IPS DF 19.7 (cell line): ENCODE data around the gene CLEC4C.
"Not testable (repeated sequence)": the region's sequence is repeated elsewhere in the genome, so short reads cannot be mapped to it uniquely, and the experiment has no call there.

Source experiments
- DNase-seq: peaks from one replicate; pipeline ENCODE4 v3.0.0-alpha.2; 2013; ENCODE audit warnings: low read depth, low spot score

Gene CLEC4C, protein sequence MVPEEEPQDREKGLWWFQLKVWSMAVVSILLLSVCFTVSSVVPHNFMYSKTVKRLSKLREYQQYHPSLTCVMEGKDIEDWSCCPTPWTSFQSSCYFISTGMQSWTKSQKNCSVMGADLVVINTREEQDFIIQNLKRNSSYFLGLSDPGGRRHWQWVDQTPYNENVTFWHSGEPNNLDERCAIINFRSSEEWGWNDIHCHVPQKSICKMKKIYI

DNA sequence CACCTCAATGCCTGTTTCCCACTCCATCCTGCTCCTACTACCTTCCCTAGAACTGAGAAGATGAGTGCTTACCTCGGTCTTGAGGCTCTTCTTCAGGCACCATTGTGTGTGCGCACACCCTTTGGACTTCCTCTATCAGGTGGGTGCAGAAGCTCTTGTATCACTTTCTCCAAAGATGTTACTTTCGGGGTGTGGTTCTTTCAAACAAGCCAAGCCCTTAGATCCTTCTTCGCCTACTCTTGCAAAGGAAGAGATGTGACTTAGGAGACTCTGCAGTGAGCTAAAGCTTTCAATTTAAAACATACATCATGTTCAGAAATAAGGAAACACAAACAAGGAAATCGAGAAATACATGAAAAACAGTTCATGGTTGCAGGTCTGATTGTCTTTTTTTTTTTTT lies at the start of gene CLEC4C:
CLEC4C (minus strand) TSS at position 130 of the 400 bp plus-strand sequence; CDS start at position 103, 27 bp downstream.
- DNase-seq = no peak

DNA sequence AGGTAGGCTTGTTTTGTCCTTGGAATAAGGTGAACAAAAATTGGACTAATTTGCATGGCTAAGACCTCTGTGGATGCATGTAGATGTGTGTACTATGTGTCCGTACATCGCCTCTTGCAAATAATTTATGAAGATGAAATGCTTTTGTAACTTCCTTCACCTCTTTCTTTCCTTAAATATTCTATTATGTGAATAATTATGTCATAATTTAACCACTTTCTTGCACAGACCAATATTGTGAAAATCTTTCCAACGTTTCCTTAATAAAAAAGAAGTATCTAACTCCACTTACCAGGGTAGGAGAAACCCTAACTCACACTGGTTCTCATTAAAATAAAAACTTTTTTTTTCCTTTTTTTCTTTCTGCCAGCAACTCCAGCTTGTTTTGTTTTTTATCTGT lies 46.0 kb upstream of the CLEC4C start:
- DNase-seq = no peak

DNA sequence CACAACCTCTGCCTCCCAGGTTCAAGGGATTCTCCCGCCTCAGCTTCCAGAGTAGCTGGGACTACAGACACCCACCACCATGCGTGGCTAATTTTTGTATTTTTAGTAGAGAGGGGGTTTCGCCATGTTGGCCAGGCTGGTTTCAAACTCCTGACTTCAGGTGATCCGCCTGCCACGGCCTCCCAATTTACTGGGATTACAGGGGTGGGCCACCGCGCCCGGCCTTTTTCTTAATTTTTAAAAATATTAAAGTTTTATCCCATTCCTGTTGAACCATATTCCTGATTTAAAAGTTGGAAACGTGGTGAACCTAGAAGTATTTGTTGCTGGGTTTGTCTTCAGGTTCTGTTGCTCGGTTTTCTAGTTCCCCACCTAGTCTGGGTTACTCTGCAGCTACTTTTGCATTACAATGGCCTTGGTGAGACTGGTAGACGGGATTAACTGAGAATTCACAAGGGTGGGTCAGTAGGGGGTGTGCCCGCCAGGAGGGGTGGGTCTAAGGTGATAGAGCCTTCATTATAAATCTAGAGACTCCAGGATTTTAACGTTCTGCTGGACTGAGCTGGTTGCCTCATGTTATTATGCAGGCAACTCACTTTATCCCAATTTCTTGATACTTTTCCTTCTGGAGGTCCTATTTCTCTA lies 41.8 kb upstream of the CLEC4C start, which contains the start of gene NANOG:
NANOG (plus strand) TSS at position 519 of the 645 bp plus-strand sequence. CDS start 213 bp downstream, outside the sequence.
- not testable (repeated sequence) for DNase-seq

DNA sequence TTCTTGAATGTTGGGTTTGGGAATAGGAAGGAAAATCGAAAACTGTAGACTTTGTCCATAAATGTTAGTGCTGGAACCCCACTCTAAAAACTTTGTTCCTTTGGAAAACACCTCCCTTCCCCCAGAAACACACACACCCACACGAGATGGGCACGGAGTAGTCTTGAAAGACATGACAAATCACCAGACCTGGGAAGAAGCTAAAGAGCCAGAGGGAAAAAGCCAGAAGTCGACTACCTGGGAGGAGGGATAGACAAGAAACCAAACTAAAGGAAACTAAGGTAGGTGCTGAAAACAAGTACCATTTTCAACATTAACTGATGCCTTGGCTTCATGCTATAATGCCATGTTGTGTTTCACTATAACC lies 41.1 kb upstream of the CLEC4C start:
- no peak for DNase-seq

DNA sequence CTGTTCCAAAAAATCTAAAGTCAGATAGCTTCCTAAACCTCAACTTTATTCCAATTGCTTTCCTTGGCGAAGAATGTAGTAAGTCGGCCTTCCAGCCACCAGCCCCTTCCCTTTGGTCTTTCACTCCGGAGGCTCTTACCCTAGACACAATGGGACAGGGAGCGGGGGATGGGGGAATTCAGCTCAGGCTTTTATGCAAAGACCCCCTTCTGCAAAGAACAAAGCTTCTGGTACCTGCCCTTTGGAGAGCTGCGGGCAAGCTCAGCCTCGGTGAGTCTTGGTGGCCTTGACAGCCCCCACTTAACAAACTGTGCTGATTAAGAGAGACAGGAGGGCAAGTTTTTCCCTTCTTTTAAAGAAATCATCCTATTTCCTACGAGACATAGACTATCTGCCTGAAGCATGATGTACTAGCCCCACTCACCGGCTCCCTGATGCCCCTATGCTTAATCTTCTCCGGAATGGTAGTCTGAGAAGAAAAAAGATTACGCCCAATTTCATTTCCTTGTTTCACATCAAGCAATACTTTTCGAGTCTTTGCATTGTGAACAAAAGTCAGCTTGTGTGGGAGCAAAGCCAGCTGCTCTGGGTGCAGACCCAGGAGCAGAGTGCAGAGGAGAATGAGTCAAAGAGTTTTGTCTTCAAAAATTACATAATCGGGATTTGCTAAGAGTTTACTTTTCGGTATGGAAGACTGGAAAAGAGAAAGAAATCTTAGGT lies 40.6 kb upstream of the CLEC4C start:
- peak; percentile 80 for DNase-seq

DNA sequence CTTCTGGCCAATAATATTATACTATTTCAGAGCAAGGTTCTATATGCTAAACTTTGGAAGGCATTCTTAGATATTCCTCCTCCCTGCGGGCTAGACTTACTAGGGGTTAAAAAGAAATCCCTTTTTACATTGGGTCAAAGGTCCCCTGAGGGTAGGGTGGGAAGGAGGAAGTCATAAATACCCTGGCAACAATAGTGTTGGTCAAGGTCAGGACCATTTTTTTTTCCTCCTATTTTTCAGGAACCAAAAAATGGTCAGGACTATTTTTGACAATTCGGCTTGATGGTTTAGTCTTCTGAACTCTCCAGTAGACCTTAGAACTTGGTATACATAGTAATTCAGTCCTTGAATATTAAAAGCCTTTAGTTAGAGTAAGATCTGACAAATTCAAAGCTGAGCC lies 37.5 kb upstream of the CLEC4C start:
- no peak for DNase-seq

DNA sequence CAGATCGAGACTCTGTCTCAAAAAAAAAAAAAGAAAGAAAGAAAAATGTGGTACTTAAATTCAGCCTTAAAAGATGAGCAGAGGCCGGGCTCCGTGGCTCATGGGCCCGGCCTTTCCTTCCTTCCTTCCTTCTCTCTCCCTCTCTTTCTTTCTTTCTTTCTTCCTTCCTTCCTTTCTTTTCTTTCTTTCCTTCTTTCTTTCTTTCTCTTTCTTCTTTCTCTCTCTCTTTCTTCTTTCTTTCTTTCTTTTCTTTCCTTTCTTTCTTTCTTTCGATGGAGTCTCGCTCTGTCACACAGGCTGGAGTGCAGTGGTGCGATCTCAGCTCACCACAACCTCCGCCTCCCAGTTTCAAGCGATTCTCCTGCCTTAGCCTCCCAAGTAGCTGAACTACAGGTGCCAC lies 36.3 kb upstream of the CLEC4C start:
- not testable (repeated sequence) for DNase-seq

DNA sequence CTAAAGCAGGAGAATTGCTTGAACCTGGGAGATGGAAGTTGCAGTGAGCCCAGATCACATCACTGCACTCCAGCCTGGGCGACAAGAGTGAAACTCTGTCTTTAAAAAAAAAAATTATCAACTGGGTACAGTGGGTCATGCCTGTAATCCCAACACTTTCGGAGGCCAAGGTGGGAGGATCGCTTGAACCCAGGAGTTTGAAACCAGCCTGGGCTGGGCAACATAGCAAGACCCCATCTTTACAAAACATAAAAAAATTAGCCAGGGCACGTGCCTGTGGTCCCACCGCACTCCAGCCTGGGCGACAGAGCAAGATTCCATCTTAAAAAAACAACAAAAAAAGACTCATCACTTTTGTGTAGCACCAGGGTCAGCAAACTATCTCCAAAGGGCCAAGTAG lies 34.9 kb upstream of the CLEC4C start:
- no peak for DNase-seq

DNA sequence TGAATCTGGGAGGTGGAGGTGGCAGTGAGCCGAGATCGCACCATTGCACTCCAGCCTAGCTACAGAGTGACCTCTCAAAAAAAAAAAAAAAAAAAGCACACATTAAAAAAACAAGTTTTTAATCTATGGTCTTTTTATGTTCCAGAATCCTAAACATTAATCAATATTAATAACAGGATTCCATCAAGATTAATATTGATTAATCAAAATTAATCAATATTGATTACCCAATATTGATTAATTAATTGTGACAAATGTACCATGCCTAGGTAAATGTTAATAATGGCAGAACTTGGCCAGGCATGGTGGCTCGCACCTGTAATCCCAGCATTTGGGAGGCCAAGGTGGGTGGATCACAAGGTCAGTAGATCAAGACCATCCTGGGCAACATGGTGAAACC lies 34.1 kb upstream of the CLEC4C start:
- no peak for DNase-seq

DNA sequence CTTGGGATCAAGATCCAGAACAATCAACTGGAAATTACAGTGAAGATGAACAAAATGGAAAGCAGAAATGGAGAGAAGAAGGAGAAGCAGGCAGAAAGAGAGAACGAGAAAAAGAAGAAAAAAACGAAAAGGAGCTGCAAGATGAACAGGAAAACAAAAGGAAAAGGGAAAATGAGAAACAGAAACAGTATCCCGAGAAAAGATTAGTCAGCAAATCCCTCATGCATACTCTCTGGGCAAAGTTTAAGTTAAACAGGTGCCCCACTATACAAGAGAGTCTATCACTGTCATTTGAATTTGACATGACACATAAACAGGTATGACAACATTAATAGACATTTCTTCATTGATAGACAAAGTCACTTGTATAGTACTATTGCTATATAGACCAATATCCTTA lies 22.8 kb upstream of the CLEC4C start:
- no peak for DNase-seq

DNA sequence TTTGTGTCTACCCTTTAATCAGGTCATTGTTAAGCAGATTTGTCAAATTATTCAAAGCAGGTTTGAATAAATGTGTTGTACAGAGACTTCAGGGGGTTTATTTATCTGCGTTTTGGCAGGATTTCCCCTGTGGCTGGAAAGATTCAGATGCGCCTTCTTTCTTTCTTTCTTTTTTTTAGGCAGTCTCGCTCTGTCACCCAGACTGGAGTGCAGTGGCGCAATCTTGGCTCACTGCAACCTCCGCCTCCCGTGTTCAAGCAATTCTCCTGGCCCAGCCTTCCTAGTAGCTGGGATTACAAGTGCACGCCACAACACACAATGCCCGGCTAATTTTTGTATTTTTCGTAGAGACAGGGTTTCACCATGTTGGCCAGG lies 11.6 kb upstream of the CLEC4C start:
- no peak for DNase-seq

DNA sequence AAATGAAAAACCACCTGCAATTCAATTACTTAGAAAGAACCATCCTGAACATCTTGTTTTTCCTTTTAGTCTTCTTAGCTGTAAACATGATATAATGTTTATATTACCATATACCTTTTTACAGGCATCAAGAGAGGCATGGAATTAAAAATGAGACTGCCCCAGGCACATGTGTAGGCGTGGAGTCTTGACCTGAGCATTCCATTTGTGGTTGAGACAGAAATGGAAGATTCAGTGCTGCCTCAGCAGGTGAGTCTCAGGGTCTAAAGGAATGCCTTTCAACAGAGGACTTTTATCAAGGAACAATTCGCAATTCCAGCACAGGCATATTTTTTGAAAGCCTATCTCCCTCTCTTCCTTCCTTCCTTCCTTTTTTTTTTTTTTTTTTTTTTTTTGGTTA lies 9.8 kb upstream of the CLEC4C start:
- no peak for DNase-seq

DNA sequence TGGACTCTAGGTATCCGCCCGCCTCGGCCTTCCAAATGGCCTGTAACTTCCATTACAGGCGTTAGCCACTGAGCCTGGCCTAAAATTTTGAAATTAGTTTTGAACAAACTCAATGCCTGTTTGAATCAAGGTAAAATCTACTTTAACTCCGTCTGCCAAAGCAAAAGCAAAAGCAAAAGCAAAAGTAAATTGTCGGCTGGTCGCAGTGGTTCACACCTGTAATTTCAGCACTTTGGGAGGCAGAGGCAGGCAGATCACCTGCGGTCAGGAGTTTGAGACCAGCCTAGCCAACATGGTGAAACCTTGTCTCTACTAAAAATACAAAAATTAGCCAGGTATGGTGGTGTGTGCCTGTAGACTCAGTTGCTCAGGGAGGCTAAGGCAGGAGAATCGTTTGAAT lies 8.5 kb upstream of the CLEC4C start:
- DNase-seq = not testable (repeated sequence)

DNA sequence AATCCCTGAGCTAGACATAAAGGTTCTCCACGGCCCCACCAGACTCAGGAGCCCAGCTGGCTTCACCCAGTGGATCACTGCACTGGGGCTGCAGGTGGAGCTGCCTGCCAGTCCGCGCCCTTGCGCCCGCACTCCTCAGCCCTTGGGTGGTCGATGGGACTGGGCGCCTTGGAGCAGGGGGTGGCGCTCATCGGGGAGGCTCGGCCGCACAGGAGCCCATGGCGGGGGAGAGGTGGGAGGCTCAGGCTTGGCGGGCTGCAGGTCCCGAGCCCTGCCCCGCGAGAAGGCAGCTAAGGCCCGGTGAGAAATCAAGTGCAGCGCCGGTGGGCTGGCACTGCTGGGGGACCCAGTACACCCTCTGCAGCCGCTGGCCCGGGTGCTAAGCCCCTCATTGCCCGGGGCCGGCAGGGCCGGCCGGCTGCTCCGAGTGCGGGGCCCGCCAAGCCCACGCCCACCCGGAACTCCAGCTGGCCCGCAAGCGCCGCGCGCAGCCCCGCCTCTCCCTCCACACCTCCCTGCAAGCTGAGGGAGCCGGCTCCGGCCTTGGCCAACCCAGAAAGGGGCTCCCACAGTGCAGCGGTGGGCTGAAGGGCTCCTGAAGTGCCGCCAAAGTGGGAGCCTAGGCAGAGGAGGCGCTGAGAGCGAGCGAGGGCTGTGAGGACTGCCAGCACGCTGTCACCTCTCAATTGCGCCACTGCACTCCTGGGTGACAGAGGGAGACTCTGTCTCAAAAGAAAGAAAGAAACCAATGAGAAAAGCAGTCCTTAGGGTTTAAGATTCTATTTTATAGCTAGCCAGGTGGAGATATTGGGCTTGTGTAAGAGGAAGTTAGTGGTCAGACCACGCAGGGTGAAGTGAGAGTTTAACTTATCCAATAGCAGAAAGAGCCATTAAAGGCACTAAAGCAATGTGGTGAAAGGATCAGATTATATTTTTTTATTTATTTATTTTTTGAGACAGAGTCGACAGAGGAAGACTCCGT lies 5.1 kb upstream of the CLEC4C start:
- not testable (repeated sequence) for DNase-seq

DNA sequence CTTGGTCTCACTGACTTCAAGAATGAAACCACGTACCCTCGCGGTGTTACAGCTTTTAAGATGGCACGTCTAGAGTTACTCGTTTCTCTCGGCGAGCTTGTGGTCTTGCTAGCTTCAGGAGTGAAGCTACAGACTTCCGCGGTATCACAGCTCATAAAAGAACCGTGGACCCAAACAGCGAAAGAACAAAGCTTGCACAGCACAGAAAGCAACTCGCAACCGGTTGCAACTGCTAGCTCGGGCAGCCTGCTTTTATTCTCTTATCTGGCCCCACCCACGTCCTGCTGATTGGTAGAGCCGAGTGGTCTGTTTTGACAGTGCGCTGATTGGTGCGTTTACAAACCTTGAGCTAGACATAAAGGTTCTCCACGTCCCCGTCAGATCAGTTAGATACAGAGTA lies 4.2 kb upstream of the CLEC4C start:
- no peak for DNase-seq

DNA sequence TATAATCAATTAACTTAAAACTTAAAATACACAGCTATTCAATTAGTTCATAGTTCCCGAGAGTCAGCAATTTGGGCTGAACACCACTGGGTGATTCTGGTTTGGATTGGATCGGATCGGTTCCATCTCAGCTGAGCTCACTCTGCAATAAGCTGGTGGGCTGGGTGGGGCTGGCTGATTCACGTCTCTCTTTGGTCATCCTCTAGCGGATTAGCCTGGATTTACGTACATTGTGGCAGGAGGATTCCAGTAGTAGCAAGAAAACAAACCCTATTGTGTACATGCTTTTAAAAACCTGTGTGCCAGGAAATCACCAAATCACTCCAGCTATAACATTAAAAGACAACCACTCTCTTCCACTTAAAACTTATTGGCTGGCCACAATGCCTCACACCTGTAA lies 3.2 kb upstream of the CLEC4C start:
- no peak for DNase-seq

DNA sequence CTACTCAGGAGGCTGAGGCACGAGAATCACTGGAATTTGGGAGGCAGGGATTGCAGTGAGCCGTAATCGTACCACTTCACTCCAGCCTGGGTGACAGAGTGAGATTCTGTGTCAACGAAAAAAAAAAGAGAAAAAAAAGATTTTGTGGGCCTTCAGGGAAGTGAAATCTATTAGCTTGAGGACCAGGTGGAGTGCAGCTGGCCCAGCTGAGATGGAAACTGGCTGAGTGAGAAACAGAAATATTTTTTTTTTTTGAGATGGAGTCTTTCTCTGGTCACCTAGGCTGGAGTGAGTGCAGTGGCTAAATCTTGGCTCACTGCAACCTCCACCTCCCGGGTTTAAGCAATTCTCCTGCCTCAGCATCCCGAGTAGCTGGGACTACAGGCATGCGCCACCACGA lies 2.3 kb upstream of the CLEC4C start:
- DNase-seq = no peak

DNA sequence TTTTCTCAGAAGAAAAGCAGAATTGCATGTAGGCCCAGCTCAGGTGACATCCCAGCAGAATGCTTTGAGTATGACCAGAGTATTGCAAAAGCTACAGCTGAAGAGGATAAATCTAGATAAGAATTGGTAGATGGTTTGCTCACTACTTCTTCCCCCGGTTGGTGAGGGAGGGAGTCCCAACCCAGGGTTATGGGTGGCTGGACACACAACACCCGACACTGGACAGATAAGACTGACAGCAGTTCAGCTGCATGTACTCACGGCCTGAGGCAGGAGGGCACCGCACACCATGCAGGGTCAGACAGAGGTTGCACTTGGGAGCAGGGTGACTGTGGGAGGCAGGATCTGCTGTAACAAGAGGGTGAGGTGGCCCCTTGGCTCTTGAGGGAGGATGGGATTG lies 1.7 kb upstream of the CLEC4C start:
- no peak for DNase-seq

DNA sequence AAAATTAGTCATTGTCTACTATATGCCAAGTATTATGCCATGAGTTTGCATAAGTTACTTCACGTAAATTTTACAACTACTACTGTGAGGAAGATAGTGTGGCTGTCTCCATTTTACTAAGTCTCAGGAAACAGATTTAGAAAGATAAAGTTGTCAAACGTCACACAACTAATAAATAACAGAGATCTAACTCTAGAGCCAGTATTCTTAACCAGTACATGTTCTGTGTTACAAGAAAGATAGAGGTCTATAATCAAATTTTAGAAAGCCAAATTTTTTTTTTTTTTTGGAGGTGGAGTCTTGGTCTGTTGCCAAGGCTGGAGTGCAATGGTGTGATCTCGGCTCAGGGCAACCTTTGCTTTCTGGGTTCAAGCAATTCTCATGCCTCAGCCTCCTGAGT lies 14.2 kb downstream of the CLEC4C start:
- DNase-seq = no peak

DNA sequence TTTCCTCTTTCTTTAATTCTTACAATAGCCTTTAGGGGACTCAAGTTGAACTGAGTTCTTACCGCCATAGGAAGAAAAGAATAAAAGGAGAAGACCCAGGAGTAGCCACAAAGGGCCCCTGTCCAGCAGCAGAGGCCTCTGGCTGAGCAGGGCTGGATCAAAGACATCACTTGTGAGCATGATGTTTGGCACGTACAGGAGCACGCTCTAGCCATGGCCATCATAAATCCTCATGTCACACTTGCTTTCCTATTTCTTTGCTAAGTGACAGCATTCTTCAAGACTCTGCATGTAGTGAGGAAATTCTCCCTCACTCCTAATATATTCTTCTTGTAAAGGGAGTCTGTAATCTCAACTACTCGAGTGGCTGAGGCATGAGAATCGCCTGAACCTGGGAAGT lies 15.7 kb downstream of the CLEC4C start:
- no peak for DNase-seq

DNA sequence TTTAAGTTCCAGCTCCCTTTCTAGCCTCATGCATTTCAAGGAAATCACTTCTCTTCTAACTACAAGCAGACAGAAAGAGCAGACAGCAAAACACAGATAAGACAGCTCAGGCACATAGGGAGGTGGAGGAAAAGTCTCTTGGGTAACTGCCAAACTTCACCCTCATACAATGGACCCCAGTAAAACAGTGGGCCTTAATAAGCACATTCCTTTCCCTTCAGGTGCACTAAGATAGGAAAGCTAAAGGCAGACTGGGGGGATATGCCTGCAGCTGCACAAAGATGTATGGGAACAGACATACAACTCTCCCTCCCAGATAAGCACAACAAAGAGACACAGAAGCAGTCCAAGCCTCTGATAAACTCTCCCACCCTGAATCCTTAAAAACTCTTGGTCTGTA lies 16.2 kb downstream of the CLEC4C start:
- DNase-seq = not testable (repeated sequence)

DNA sequence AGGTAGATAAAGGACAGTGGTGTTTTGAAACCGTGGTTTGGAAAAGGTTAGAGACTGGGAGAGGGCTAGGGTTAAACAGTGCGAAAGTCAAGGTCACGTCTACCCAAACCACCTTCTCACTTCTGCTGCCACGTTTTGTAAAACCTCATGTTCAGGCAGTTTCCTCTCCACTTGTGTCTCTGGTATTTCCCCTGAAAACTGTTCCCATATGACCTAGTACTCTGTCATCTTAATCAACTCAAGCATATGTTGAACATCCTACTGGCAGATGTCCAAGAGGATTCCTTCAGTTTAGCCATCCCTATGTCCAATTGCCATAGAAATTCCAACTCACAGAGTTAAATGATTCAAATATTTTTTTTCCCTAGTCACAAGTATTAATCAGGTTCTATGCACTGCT lies 17.4 kb downstream of the CLEC4C start:
- no peak for DNase-seq
